ENCODE measurements around the gene DNM3.

Gene DNM3

GRCh38 chr1:172449585-172450523, 608.6 kb downstream of the DNM3 start:
- Histone ChIP-seq H3K36me3 (ENCODE audit: low read length) (no peaks in the 10 kb centered on the region), H3K27ac (ENCODE audit: low read depth, low read length) (no peak overlapping the region), H3K9me2 (replicated peaks; ENCODE audit: insufficient read depth, low read length) (no peaks in the 10 kb centered on the region), H3K4me3 (ENCODE audit: insufficient read depth, low read length, poor library complexity, severe bottlenecking) (no peak overlapping the region), H3K9me3 (ENCODE audit: insufficient read depth, low read length) (no peaks in the 10 kb centered on the region), H3K27me3 (ENCODE audit: low read length) (no peaks in the 10 kb centered on the region), H2AFZ (ENCODE audit: low read depth, low read length, severe bottlenecking) (peak overlapping the region; percentile 74), H3K9ac (ENCODE audit: low read length) (peak overlapping the region; percentile 7; the same call in 1 of the 2 replicates), H3K4me2 (ENCODE audit: low read depth, low read length, poor library complexity, severe bottlenecking) (peak overlapping the region; percentile 17), H3F3A (ENCODE audit: insufficient read depth) (no peaks in the 10 kb centered on the region), H4K20me1 (ENCODE audit: low read depth, low read length) (no peaks in the 10 kb centered on the region), H3K79me2 (ENCODE audit: insufficient read depth, low read length) (no peaks in the 10 kb centered on the region)
- peak; percentile 59 for TF ChIP-seq CTCF (IDR thresholded peaks at IDR 0.05; ENCODE audit: insufficient read depth, low read length, poor library complexity, severe bottlenecking)
- no peak for TF ChIP-seq EZH2phosphoT487 (conservative IDR thresholded peaks at IDR 0.05; ENCODE audit: low read length)

GRCh38 chr1:172450524-172450885, 609.2 kb downstream of the DNM3 start:
- H3K27me3 ChIP-seq (ENCODE audit: low read length), result no peaks in the 10 kb centered on the region
- H3K79me2 ChIP-seq (ENCODE audit: insufficient read depth, low read length), result no peaks in the 10 kb centered on the region
- H3F3A ChIP-seq (ENCODE audit: insufficient read depth), result no peaks in the 10 kb centered on the region
- H3K9me3 ChIP-seq (ENCODE audit: insufficient read depth, low read length), result no peaks in the 10 kb centered on the region
- H3K9ac ChIP-seq (ENCODE audit: low read length), result peak overlapping the region; percentile 7; the same call in 1 of the 2 replicates
- H3K9me2 ChIP-seq (replicated peaks; ENCODE audit: insufficient read depth, low read length), result no peaks in the 10 kb centered on the region
- H3K4me3 ChIP-seq (ENCODE audit: insufficient read depth, low read length, poor library complexity, severe bottlenecking), result no peak overlapping the region
- H2AFZ ChIP-seq (ENCODE audit: low read depth, low read length, severe bottlenecking), result peak overlapping the region; percentile 74
- no peaks in the 10 kb centered on the region for H4K20me1 ChIP-seq (ENCODE audit: low read depth, low read length)
- H3K36me3 ChIP-seq (ENCODE audit: low read length), result no peaks in the 10 kb centered on the region
- no peak for TF ChIP-seq CTCF (IDR thresholded peaks at IDR 0.05; ENCODE audit: insufficient read depth, low read length, poor library complexity, severe bottlenecking)
- TF ChIP-seq EZH2phosphoT487 (conservative IDR thresholded peaks at IDR 0.05; ENCODE audit: low read length), result no peak
- H3K27ac ChIP-seq (ENCODE audit: low read depth, low read length), result no peak overlapping the region
- peak overlapping the region; percentile 17 for H3K4me2 ChIP-seq (ENCODE audit: low read depth, low read length, poor library complexity, severe bottlenecking)

DNA sequence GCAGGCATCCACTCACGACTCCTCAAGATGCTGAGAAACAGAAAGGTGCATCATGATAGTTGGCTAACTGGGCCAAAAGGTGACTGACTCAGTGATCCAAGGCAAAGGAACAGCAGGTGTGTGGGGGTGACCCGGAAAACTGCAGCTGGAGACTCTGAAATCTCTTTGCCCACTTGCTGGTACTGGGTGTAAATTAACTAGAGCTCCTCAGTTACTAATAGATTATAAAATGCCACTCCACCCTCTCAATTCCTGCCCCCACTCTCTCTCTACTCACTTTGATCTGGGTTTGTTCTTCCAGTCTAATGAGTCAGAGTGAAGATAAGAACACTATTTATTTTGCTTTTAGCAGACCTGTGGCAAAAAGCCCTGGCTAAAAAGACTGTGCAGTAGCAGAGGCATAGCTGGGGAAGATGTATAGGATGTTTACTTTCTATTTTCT, 609.7 kb downstream of the DNM3 start:
- peak overlapping the region; percentile 74 for H2AFZ ChIP-seq (ENCODE audit: low read depth, low read length, severe bottlenecking)
- TF ChIP-seq EZH2phosphoT487 (conservative IDR thresholded peaks at IDR 0.05; ENCODE audit: low read length) (no peak), CTCF (IDR thresholded peaks at IDR 0.05; ENCODE audit: insufficient read depth, low read length, poor library complexity, severe bottlenecking) (no peak)
- H3K4me2 ChIP-seq (ENCODE audit: low read depth, low read length, poor library complexity, severe bottlenecking), result peak overlapping the region; percentile 17
- H3K9ac ChIP-seq (ENCODE audit: low read length), result 0 out of 2 replicates have a peak overlapping the region, but pooled peaks have one; percentile 7
- no peaks in the 10 kb centered on the region for H4K20me1 ChIP-seq (ENCODE audit: low read depth, low read length)
- H3F3A ChIP-seq (ENCODE audit: insufficient read depth), result no peaks in the 10 kb centered on the region
- H3K27me3 ChIP-seq (ENCODE audit: low read length), result no peaks in the 10 kb centered on the region
- H3K9me2 ChIP-seq (replicated peaks; ENCODE audit: insufficient read depth, low read length), result no peaks in the 10 kb centered on the region
- no peaks in the 10 kb centered on the region for H3K79me2 ChIP-seq (ENCODE audit: insufficient read depth, low read length)
- H3K27ac ChIP-seq (ENCODE audit: low read depth, low read length), result no peak overlapping the region
- H3K36me3 ChIP-seq (ENCODE audit: low read length), result no peaks in the 10 kb centered on the region
- H3K4me3 ChIP-seq (ENCODE audit: insufficient read depth, low read length, poor library complexity, severe bottlenecking), result no peak overlapping the region
- H3K9me3 ChIP-seq (ENCODE audit: insufficient read depth, low read length), result no peaks in the 10 kb centered on the region
